ENCODE data around the gene CEP192. TPM values are rescaled to one million over a fixed set of nuclear protein-coding genes. Genes with fewer than 3 reads are reported as not detected.
A peak's percentile ranks its signal among the peaks of the same experiment; 100 is the strongest.

CEP192 gene
- total and polyA plus RNA-seq, 2 of the 13 experiments (the other 11 are each of a cell fraction or from before 2014, with no cell fraction given) = 15.3 to 24.7 TPM

GRCh38 chr18:12946549-12947284 lies 44.4 kb upstream of the CEP192 start (continued):
- TF ChIP-seq GLMP (CRISPR knock-in tag; IDR thresholded peaks at IDR 0.05; ENCODE audit: borderline replicate concordance) (no peak), RAD51 (IDR thresholded peaks at IDR 0.05; ENCODE audit: borderline replicate concordance) (no peak), MED13 (CRISPR knock-in tag; IDR thresholded peaks at IDR 0.05) (0 out of 2 replicates have a peak, but pooled peaks have one; percentile 20), RXRB (CRISPR knock-in tag; IDR thresholded peaks at IDR 0.05; ENCODE audit: borderline replicate concordance) (no peak), ISX (CRISPR knock-in tag; conservative IDR thresholded peaks at IDR 0.05) (no peak), ZBTB39 (CRISPR knock-in tag; IDR thresholded peaks at IDR 0.05) (no peak), KDM6A (CRISPR knock-in tag; IDR thresholded peaks at IDR 0.05; ENCODE audit: low read depth) (no peak), TFDP2 (CRISPR knock-in tag; IDR thresholded peaks at IDR 0.05) (no peak), ZBTB7B (CRISPR knock-in tag; IDR thresholded peaks at IDR 0.05) (peak; percentile 86; the same call in 1 of the 2 replicates), SYNCRIP (IDR thresholded peaks at IDR 0.05; ENCODE audit: insufficient read depth, low read depth, low read length) (no peak), NFIB (CRISPR knock-in tag; IDR thresholded peaks at IDR 0.05; ENCODE audit: borderline replicate concordance) (no peak), ATF6 (CRISPR knock-in tag; conservative IDR thresholded peaks at IDR 0.05) (no peak), ZMYM2 (CRISPR knock-in tag; IDR thresholded peaks at IDR 0.05) (no peak), PCBP2 (optimal IDR thresholded peaks at IDR 0.05; ENCODE audit: low read depth, low read length, poor library complexity, severe bottlenecking) (no peak), TBP (CRISPR knock-in tag; IDR thresholded peaks at IDR 0.05) (no peak), FOXJ3 (CRISPR knock-in tag; IDR thresholded peaks at IDR 0.05; ENCODE audit: borderline replicate concordance) (peak; percentile 33; the same call in 1 of the 2 replicates), UBTF (CRISPR knock-in tag; IDR thresholded peaks at IDR 0.05) (no peak), CREB3 (CRISPR knock-in tag; IDR thresholded peaks at IDR 0.05) (no peak; the same call in 1 of the 2 replicates)

Data from HepG2 (cell line).